Measurements from ENCODE around the gene FRMD5.

DNA sequence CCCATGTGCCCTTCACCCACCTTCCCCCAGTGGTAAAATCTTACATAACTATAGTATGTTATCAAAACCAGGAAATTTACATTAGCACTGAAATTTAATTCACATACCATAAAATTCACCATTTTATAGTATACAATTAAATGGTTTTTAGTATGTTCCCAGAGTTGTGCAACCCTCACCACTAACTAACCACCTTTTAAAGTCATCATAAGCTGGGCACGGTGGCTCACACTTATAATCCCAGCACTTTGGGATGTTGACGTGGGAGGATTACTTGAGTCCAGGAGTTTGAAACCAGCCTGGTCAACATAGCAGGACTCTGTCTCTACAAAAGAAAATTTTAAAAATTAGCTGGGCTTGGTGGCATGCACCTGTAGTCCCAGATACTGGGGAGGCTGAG, 13.7 kb downstream of the FRMD5 start:
- TF ChIP-seq, protein P1, sequence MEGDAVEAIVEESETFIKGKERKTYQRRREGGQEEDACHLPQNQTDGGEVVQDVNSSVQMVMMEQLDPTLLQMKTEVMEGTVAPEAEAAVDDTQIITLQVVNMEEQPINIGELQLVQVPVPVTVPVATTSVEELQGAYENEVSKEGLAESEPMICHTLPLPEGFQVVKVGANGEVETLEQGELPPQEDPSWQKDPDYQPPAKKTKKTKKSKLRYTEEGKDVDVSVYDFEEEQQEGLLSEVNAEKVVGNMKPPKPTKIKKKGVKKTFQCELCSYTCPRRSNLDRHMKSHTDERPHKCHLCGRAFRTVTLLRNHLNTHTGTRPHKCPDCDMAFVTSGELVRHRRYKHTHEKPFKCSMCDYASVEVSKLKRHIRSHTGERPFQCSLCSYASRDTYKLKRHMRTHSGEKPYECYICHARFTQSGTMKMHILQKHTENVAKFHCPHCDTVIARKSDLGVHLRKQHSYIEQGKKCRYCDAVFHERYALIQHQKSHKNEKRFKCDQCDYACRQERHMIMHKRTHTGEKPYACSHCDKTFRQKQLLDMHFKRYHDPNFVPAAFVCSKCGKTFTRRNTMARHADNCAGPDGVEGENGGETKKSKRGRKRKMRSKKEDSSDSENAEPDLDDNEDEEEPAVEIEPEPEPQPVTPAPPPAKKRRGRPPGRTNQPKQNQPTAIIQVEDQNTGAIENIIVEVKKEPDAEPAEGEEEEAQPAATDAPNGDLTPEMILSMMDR (conservative IDR thresholded peaks at IDR 0.05) = no peak
- TF ChIP-seq EZH2 (IDR thresholded peaks at IDR 0.05; ENCODE audit: low read depth) = no peak
